GM03348 (cell line): Measurements from ENCODE around the gene CCDC85C.
"Not testable (repeated sequence)": the region's sequence is repeated elsewhere in the genome, so short reads cannot be mapped to it uniquely, and the experiment has no call there.

Experiments used
- DNase-seq: peaks from one replicate; pipeline ENCODE4 v3.0.0; 2012; ENCODE audit warnings: low spot score

The CCDC85C gene

DNA sequence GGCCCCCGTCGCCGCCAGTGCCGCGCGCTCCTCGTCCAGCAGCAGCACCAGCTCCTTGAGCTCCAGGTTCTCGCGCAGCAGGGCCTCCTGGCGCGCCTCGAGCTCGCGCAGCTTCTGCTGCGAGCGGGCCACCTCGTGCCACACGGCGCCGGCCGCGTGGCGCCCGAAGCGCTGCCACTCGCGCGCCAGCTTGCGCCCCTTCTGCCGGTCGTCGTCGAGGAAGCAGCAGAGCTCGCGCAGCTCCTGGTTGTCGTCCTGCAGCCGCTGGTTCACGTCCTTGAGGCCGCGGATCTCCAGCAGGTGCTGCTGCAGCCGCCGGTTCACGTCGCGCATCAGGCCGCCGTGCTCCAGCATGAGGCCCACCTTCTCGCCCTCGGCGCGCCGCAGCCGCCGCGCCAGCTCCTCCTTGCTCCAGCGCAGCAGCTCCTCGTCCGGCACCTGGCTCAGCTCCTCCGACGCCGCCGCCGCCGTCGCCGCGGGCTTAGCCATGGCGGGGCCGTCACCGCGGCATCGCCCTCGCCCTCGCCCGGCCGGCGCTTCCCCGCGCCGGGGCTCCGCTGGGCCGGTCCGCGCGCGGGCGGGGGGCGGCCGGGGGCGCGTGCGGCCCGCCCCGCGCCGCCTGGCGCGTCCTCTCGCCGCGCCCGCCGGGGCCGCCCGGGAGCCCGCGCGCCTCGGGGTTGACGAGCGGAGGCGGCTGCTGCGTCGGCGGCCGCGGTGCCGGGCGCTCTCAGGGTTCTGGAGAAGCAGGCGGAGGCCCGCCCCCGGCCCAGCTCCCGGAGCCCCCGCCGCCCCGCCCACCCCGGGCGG is at the start of gene CCDC85C:
CCDC85C (minus strand) TSS at position 737 of the 807 bp plus-strand sequence; CDS start at position 489, 248 bp downstream.
- no peak for DNase-seq

DNA sequence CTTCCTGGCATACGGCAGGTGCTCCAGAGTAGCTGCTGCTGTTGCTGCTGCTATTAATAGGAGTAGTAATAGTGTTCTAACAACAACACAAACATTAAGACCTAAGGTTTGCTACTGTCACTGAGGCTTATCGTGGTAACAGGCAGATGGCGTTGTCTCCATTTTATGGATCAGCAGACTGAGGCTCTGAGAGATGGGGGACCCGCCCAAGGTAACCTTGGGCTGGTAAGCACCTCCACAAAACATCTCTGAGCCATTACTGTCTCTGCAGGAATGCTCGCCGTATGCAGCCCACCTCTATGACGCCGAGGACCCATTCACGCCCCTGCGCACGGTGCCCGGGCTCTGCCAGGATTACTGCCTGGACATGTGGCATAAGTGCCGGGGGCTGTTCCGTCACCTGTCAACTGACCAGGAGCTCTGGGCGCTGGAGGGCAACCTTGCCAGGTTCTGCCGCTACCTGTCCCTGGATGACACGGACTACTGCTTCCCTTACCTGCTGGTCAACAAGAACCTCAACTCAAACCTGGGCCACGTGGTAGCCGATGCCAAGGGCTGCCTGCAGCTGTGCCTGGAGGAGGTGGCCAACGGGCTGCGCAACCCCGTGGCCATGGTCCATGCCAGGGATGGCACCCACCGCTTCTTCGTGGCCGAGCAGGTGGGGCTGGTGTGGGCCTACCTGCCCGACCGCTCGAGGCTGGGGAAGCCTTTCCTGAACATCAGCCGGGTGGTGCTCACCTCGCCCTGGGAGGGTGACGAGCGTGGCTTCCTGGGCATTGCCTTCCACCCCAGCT is 48.1 kb upstream of the CCDC85C start:
- no peak for DNase-seq

DNA sequence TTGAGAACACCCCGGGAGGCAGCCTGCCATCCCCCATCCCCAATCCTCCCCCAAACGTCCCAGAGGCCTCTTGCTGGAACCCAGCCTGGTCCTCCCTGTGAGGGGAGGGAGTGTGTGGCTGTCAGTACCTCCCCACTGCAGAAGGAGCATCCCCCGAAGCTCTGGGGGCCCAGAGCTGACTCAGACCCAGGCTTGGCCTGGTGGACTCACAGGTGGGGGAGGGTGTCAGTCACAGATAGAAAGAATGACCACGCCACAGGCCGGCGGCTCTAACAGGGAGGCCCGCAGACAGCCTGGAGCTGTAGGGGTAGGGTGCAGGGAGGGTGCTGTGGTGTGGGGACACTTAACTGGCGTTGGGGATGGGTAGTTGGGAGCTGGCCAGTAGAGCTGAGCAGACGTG is 46.2 kb upstream of the CCDC85C start:
- DNase-seq: no peak

DNA sequence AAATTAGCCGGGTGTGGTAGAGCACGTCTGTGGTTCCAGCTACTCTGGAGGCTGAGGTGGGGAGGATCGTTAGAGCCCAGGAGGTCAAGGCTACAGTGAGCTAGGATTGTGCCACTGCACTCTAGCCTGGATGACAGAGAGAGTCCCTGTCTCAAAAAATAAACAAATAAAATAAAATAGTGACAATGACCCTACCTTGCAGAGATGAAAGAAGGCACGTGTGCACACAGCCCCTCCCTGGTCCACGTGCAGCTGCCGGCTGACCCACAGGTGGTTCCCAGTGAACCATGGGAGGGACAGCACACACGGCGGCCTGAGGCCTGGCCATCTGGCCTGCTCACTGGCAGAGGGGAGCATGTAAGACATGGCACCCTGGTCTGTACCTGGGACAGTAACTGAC is 45.6 kb upstream of the CCDC85C start:
- DNase-seq: no peak

DNA sequence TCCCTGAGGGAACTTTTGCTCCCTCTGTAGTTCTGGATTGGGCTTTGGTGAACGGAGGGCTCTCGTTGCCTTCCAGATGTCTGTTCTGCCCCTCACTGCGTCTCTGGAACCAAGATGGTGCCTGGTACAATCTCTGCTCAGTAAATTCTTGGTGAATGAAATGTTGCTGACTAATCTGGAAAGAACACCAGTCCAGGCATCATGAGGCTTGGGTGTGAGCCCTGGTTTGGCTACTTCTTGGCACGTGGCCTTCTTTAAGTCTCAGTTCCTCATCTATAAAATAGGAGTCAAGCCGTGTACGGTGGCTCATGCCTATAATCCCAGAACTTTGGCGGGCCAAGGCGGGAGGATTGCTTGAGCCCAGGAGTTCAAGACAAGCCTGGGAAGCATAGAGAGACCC is 45.2 kb upstream of the CCDC85C start:
- DNase-seq: peak; percentile 55

DNA sequence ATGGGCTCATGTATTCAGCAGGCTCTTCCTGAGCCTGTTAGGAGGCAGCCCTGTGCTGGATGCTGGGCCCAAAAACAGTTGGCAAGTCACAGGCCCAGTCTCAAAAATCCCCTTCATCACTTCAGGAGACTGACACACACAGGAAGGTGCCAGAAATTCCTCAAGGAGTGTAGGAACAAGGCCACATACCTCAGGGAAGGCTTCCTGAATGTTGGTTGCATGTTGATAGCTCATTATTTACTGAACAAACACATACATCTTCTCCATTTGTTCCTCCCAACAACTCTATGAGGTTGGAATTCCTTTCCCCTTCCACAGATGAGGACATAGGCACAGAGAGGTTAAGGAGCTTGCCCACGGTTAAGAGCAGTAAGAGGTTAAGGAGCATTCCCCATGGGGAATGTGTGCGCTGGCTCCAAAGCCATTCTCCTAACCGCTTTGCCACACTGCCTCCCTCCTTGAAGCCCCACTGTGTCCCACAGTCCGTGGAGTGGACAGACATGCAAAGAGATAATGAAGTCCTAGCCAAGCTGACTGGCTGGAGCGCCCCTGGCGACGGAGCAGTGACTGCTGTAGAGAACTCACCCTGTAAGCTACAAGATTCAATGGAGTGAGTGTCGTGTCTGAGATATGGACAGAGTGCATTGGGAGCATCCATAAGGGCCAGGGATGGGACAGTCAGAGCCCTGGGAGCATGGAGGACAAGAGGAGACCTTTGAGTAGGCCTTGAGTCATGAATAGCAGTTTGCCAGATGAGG is 44.2 kb upstream of the CCDC85C start:
- no peak for DNase-seq

DNA sequence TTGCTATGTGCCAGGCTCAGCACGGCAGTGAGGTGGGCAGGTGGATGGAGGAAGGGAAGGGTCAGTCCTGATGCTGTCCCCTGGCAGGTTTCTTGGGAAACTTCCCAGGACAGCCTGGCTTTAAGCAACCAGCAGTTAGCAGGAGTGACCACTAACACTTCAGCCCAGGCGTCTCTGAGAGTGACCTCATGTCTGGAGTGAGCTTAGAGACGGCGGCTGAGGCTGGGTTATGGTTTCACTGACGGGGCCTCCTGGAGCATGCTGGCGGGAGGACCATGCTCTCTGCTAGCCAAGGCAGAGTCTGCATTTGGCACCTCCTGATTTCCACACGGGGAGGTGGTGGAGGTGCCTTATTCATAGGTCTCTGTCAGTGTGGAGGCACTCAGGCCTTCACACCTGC is 43.4 kb upstream of the CCDC85C start:
- DNase-seq: no peak

DNA sequence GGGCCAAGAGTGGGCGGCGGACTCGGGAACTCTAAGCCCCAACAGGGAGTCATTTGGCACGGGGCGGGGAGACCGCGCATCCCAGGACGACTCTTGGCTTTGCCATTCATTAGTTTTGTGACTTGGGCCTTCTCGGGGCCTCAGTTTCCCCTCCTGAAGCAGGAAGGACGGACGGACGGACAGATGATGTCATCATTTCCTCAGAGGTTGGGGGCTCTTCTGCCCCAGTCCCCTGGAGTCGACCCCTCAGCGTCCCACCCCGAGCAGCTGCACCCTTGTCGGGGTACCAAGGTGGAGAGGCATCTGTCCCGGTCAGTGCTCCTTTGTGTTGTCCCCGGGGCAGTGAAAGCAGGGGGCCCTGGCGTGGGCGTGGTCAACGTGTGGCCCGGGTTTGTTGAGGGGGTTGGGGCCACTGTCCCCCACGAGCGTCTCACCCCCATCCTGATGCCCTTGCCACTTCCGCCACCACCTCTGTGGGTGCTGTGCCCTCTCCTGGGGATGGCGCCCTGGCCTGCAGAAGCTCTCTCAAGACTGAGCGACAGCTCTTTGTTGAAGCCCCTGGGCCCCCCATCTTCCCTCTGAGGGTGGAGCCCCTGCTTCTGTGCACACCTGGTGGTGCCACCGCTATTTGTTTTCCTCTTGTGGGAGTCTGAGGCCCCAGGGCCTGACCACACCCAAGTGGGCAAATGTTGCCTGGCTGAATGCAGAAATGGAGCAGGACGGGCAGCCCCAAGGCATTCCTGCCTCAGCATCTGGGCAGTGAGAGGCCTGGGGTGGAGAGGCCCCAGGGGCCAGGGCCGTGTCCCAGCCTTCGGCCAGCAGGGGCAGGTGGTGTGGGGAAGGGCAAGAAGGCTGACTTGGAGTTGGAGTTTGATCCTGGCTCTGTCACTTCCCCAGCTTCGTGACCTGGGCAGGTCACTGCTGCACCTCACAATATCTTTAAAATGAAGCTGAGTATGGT is 41.8 kb upstream of the CCDC85C start:
- no peak for DNase-seq

DNA sequence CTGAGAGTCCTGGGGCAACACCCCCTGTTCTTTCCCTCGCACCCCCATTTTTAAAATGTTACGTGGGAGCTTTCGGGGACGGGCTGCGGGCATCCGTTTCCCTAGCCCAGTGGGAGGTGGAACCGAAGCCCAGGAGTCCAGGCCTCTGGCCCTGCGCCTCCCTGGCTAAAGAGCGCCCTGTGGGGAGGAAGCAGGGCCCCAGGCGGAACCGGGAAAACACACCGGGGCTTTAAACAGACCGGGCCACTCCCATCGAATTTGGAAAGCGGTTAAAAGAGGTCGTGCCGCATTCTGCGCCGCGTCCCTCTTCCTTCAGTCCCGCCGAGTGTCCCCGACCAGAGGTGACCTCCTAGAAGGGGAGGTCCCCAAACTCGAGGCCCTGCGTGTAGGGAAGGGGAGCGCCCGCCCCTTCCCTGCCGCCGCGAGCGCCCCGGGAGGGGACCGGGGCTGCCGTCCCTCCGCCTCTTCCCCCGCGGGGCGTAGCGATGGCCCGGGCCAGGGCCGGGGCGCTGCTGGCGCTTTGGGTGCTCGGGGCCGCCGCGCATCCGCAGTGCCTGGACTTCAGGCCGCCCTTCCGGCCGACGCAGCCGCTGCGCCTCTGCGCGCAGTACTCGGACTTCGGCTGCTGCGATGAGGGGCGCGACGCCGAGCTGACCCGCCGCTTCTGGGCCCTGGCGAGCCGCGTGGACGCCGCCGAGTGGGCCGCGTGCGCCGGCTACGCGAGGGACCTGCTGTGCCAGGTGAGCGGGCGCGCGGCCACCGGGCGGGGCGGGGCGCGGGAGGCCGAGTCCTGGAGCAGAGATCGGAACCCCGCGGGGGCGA is 40.9 kb upstream of the CCDC85C start, which contains the start of gene HHIPL1:
HHIPL1 (plus strand) TSS at position 407 of the 822 bp plus-strand sequence; CDS start at position 486, 79 bp downstream.
- DNase-seq: peak; percentile 82

DNA sequence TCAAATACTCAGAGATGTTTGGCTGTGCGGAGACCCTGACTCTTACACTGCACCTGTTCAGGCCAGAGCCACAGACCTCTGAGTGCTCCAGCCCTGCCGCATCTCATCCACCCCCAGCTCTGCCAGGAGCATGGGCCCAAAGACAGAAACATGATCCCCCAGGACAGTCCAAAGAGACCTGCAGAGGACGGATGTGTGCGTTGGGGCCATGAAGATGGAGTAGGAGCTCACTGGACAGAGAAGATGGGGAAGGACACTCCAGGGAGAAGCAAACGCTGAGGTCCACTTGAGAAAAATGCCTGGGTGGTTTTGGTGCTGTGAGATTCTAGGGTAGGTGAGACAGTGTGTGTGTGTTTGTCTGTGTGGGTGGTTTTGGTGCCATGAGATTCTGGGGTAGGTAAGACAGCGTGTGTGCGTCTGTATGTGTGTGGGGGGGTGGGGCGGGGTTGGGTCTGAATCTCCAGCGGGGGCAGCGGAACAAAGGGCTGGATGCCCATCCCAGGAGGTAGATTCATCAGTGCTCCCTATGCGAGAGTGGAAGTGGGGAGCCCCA is 40.1 kb upstream of the CCDC85C start:
- DNase-seq: no peak

DNA sequence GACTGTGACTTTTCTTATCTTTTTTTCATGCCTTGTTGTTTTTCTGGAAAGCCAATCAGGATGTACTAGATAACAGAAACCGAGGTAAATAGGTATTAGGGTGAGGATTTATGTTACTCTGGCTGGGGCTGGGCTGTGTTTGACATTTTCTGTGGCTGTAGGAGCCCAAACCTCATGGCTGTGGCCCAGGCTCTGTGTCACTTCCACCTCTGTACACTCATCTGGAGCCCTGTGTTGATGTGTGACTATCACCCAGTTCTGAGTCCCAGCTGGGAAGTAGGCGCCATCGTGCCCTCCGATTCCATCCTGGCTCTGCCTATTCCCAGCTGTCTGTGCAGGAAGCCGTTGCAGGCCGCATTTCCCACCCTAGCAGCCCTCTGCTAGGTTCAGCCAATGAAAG is 39.3 kb upstream of the CCDC85C start:
- no peak for DNase-seq

DNA sequence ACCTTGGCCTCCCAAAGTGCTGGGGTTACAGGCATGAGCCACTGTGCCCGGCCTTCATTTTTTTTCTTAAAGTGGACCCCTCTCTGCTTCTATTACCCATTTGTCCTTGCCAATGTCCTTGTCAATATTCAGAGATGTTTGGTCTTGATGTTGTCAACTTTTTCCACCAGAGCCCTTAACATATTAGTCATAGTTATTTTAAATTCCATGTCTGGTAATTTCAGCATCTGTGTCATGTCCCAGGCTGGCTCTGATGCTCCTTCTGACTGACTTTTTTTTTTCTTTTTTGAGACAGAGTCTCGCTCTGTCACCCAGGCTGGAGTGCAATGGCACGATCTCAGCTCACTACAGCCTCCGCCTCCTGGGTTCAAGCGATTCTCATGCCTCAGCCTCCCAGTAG is 38.8 kb upstream of the CCDC85C start:
- DNase-seq: not testable (repeated sequence)

DNA sequence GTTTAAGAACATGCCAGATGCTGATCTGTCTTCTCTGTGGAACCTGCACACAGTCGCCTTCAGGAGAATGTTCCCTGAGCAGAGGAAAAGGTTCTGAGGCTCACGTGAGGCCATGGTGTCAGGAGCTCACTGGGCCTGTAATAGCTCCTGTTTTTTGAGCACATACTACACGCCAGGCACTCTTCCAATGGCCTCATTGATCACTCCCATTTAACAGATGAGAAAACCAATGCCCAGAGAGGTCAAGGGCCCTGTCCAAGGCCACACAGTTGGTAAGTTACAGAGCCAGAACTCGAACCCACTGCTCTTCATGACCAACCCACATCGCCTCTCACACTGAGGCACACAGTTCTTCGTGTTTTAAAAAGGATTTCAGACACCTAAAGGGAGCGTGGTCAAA is 33.6 kb upstream of the CCDC85C start:
- no peak for DNase-seq

DNA sequence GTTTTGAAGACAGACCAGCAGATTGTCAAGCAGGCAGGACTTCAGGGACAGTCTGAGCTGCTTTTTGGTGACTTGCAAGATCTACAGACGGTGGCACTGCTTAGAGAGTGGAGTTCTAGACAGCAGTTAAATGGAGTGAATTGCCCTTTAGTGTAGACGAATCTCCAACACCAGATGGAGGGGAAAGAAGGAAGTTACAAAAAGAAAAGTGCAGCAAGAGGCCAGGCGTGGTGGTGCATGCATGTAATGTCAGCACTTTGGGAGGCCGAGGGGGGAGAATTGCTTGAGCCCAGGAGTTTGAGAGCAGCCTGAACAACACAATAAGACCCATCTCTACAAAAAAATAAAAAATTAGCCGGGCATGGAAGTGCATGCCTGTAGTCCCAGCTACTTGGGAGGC is 32.5 kb upstream of the CCDC85C start:
- DNase-seq: no peak

DNA sequence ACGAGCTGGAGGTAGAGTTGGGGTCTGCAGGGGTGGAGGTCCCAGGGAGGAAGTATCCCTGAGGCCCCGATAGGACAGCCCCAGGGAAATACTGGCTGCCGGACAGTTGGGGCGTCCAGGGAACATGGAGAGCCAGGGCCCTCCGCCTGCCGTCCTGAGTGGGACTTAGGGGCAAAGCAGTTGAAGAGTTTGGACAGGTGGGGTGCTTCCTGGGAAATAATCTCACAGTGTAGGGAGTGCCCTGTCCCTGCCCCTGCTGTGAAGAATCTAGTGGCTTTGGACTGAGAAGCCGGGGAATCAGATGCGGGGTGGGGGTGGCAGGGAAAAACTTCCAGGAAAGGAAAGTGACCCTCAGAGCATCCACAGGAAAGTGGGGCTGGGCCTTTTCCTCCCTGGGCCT is 31.1 kb upstream of the CCDC85C start:
- DNase-seq: no peak

DNA sequence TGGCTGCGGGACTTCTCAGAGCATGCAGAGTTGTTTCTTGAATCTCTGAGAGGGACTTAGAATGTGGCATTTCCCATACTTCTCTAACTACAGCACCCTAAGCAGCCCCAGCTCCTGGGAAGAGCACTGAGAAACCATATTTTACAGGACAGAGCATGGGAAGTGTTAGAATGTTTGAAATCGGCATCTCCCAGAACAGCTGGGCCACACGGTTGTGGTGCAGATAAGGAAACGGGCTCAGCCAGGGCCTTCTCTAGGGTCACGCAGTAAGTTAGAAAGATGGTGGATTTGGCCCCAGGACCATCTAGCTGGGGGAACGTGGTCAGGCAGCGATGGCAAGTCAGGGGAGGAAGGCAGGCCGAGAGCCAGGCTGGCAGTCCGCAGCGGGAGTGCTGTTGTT is 30.4 kb upstream of the CCDC85C start:
- no peak for DNase-seq

DNA sequence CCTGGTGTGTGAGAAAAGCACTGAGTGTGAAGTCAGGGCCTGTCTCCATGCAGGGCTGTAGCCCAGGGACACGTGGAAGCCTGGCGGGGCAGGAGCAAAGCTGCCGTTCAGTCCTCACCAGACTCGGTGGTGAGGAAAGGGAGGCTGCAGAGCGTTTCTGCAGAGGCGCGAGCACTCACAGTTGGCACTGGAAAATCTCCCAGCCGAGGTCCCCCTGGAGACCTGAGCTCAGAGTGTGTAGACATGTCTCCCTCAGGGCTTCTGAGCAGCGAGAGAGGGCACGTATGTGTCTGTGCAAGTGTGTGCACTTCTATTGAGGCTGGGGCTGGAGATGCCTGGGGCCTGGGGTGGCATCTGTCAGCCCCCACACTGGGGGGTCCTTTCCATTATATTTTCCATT is 29.9 kb upstream of the CCDC85C start:
- no peak for DNase-seq

DNA sequence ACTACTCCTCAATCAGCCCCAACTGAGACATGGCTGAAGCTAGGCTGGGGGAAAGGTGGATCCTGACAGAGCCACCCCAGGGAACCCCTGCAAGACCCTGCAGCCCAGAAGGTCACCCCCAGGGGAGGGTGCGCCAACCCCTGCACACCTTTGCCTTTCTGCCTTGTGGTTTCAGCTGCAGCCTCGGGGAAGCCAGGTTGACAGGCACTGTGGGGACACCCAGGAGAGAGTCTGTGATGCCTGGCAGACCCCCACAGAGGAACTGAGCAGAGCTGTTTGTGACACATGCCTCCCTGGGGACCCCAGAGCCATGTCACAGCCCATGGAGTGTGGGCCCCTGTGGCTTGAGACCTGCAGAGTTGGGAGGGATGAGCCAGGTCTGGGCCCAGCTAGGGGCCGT is 29.1 kb upstream of the CCDC85C start:
- no peak for DNase-seq

DNA sequence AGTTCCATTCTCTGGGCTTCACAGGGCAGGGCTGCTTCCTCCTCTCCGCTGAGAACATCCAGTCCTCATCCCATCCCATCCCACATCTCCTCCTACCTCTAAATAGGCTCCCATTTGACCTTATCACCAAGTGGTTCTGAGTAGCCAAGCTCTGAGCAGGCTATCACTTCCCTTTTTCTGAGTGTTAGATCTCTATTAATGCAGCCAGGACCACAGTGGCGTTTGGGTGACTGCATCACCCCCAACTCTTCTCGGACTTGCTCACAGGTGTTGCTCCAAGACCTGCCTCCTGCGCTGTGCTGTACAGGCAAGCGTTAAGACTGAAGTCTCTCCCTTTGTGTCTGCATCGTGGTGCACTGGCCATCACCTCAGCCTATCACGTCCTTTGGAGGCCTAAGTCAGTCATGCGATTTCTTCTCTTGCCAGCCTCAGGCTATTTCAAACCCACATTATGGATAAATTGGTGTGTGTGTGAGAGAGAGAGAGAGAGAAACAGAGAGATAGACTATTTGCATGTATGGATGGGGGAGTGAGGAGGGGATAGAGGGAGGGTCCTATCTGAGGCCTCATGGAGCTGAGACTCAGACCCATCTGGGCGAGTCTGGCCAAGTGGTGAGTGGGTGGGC is 28.5 kb upstream of the CCDC85C start:
- DNase-seq: no peak

DNA sequence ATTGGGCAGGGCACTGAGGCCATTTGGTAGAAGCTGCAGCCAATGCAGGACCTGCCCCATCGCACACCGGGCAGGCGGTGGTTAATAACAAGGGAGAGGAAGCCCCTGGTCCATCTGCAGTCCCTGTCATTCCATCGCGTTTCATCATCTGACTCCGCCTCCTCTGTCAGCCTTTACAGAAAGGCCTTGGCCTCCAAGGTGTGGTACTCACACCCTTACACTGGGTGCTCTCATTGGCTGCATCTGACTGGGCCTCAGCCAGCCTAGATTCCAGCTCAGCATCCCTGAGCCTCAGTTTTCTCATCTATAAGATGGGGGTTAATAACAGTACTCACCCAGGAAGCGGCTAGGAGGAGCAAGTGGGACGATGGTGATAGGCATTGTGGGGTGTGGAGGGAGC is 26.2 kb upstream of the CCDC85C start:
- DNase-seq: no peak
